ENCODE results near the gene FARS2.

Gene FARS2

GRCh38 chr6:5707281-5708045, 446.1 kb downstream of the FARS2 start:
- no peak for DNase-seq

GRCh38 chr6:5710516-5710915, 449.2 kb downstream of the FARS2 start:
- DNase-seq = no peak

- DNase-seq = no peak
Observed at GRCh38 chr6:5710936-5711335, 449.6 kb downstream of the FARS2 start.

GRCh38 chr6:5712349-5713215, 451.3 kb downstream of the FARS2 start:
- no peak for DNase-seq

- no peak for DNase-seq
Observed at GRCh38 chr6:5713519-5713918, 452.2 kb downstream of the FARS2 start.

- no peak for DNase-seq
Observed at GRCh38 chr6:5718231-5718947, 457.1 kb downstream of the FARS2 start.

GRCh38 chr6:5723841-5724691, 462.8 kb downstream of the FARS2 start:
- DNase-seq = no peak

GRCh38 chr6:5724911-5725310, 463.6 kb downstream of the FARS2 start:
- no peak for DNase-seq

GRCh38 chr6:5726976-5727718, 465.8 kb downstream of the FARS2 start:
- no peak for DNase-seq

GRCh38 chr6:5728351-5729079, 467.2 kb downstream of the FARS2 start:
- DNase-seq = no peak

GRCh38 chr6:5729080-5729434, 467.7 kb downstream of the FARS2 start:
- DNase-seq = no peak

- DNase-seq = no peak
Observed at GRCh38 chr6:5729813-5730517, 468.7 kb downstream of the FARS2 start.

- DNase-seq = no peak
Observed at GRCh38 chr6:5730585-5731263, 469.4 kb downstream of the FARS2 start.

- no peak for DNase-seq
Observed at GRCh38 chr6:5731435-5731834, 470.1 kb downstream of the FARS2 start.

- DNase-seq = no peak
Observed at GRCh38 chr6:5732496-5732895, 471.2 kb downstream of the FARS2 start.

- DNase-seq = no peak
Observed at GRCh38 chr6:5736016-5736738, 474.9 kb downstream of the FARS2 start.

- DNase-seq = no peak
Observed at GRCh38 chr6:5737460-5737859, 476.1 kb downstream of the FARS2 start.

- DNase-seq = no peak
Observed at GRCh38 chr6:5738211-5738610, 476.9 kb downstream of the FARS2 start.

GRCh38 chr6:5744497-5744896, 483.2 kb downstream of the FARS2 start:
- DNase-seq = no peak
